Epithelial cell of esophagus (primary cell): ENCODE results near the gene HDAC4.

Experiments used
- DNase-seq: peaks from one replicate; pipeline ENCODE4 v3.0.0; 2010; ENCODE audit warnings: low read depth
- H3K4me3 ChIP-seq: 2 replicates; pipeline ENCODE4 v1.5.1; 2011; ENCODE audit warnings: mild to moderate bottlenecking, low read length, control low read depth
- CTCF ChIP-seq: IDR thresholded peaks from 2 replicates; pipeline ENCODE4 v1.5.1; 2011; ENCODE audit warnings: low read depth, mild to moderate bottlenecking, low read length, control low read depth, inconsistent platforms; ENCODE audit not compliant: insufficient read depth; ENCODE audit errors: missing control alignments

The HDAC4 gene

GRCh38 chr2:239012228-239012627 is 388.6 kb downstream of the HDAC4 start:
- DNase-seq: no peak
- no peak overlapping the region for H3K4me3 ChIP-seq
- no peak for TF ChIP-seq CTCF

GRCh38 chr2:239009589-239009961 is 391.2 kb downstream of the HDAC4 start:
- no peak overlapping the region for H3K4me3 ChIP-seq
- no peak for DNase-seq
- TF ChIP-seq CTCF: no peak

- no peak for TF ChIP-seq CTCF
- H3K4me3 ChIP-seq: no peak overlapping the region
- no peak for DNase-seq
Measured at GRCh38 chr2:239008677-239009588, 391.9 kb downstream of the HDAC4 start.

DNA sequence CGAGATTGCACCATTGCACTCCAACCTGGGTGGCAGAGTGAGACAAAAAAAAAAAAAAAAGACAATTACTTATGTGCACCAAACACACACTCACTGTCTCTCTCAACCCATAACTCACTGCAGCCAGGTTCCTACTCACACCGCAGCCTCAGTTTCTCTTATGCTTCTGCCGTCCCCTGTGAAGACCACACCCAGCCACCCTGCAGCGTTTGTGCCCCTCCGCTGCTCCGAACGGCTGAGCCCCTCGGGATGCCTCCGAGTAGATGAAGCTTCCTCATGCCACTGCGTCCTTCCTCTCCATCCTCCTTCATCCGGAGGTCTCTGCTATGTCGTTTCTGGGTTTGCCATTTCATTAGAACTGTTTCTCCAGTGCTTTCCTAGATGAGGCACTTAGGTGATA is 392.8 kb downstream of the HDAC4 start:
- no peak for DNase-seq
- no peak overlapping the region for H3K4me3 ChIP-seq
- no peak for TF ChIP-seq CTCF

DNA sequence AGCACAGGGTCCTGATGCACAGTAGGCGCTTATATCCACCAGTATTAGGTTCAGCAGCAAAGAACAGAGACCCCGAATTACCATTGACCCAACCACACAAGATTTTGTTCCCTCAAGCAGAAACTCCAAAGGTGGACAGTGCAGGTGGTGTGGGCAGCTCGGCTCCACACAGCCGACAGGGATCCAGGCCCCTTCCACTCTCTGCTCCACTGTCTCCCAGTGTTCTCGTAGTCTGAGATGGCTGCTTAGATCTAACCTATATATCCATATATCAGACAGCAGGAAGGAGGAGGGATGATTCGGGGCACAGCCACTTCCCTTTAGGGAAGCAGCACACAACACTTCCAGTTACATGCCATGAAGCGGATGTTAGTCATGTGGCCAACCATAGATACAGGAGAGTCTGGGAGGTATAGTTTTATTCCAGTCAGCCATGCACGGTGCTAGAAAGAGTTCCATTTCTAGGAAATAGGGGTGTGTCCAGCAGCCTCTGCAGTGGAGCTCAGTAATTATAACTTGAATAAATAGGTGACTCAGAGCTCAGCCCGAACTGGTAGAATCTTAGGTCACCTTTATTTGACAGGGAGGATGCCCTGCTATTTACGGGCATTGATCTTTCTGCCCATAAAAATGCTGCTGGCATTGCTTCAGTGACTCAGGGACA is 394.1 kb downstream of the HDAC4 start:
- no peak overlapping the region for H3K4me3 ChIP-seq
- TF ChIP-seq CTCF: no peak
- peak; percentile 79 for DNase-seq

DNA sequence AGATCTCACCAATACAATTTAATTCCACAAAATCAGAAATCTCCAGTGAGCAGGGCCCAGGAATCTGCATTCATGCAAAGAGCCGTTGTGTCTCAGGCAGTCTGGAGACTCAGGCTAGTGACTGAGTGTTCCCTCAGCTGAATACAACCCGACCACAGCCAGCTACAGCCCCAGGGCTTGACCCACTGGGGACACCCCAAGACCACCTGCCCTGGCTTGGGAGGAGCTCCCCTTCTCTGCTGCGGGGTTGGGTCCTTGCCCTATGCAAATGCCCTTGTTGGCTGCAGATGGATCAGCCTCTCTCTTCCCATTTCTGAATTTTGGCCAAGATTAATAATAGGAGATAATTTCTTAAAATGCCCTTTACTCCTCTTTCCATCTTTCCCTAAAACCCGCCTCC is 395.2 kb downstream of the HDAC4 start:
- no peak overlapping the region for H3K4me3 ChIP-seq
- TF ChIP-seq CTCF: no peak
- DNase-seq: no peak
